BJ (cell line): Measurements from ENCODE around the gene TSPAN8. TPM values are rescaled to one million over a fixed set of nuclear protein-coding genes. Genes with fewer than 3 reads are reported as not detected.
"Not testable (repeated sequence)": the region's sequence is repeated elsewhere in the genome, so short reads cannot be mapped to it uniquely, and the experiment has no call there.

Experiments
- CTCF ChIA-PET: fragments of 350-600 bp; formaldehyde crosslinking; extraction: SDS; loops from one replicate; lab custom pipeline; 2021; ENCODE audit warnings: antibody characterized with exemption, inconsistent platforms; lab: Yijun Ruan, JAX
- POLR2A ChIA-PET: fragments of 300-600 bp; sonication (Branson Sonifier 250); formaldehyde crosslinking; extraction: SDS; loops from one replicate; lab custom pipeline; 2021; ENCODE audit warnings: antibody characterized with exemption; lab: Charles Lee
- DNase-seq: peaks from one replicate; pipeline ENCODE4 v3.0.0-alpha.2; 2011; ENCODE audit warnings: low read depth
- H3K27me3 ChIP-seq: 2 replicates; pipeline ENCODE4 v1.6.0; 2011; ENCODE audit warnings: low read length; ENCODE audit not compliant: control insufficient read depth, insufficient read depth
- H3K36me3 ChIP-seq: 2 replicates; pipeline ENCODE4 v1.5.1; 2011; ENCODE audit warnings: low read length; ENCODE audit not compliant: control insufficient read depth, insufficient read depth
- H3K4me3 ChIP-seq: 2 replicates; pipeline ENCODE4 v1.5.1; 2011; ENCODE audit warnings: low read depth, mild to moderate bottlenecking, control low read depth, low read length
- CTCF ChIP-seq: IDR thresholded peaks from 2 replicates; pipeline ENCODE4 v1.5.1; 2011; ENCODE audit warnings: low read depth, mild to moderate bottlenecking, control low read depth, inconsistent platforms, low read length, moderate library complexity; ENCODE audit not compliant: insufficient read depth
- polyA plus RNA-seq: library from polyadenylated mRNA; depleted of rRNA; stranded (reverse); fragments of >200 nt; gene quantifications from 2 replicates; pipeline ENCODE4 v1.2.3, GENCODE V29; 2011

Gene TSPAN8
- polyA plus RNA-seq, 1 experiment, result not detected

DNA sequence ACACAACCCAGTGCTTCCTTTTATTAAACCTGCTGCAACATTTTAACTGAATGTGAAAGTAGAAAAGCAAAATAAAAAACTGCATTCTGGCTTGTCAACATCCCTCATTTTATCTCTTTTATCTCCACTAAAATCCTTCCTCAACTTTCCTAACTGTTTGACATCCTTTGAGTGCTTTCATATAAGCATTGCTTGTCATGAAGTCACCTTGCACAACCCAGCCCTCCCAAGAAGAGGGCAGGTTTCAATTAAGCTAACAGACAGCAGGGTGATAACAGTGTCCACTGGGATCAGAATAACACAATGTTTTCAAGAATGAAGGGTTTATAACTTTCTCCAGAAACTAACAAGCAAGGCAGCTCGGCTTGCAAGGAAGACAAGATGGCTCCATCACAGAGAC, 16.3 kb upstream of the TSPAN8 start:
- Histone ChIP-seq H3K4me3 (no peak overlapping the region), H3K27me3 (no peaks in the 10 kb centered on the region), H3K36me3 (no peaks in the 10 kb centered on the region)
- ChIA-PET POLR2A (no interaction called here), CTCF (no interaction called here)
- no peak for TF ChIP-seq CTCF
- DNase-seq, result no peak

- CTCF ChIA-PET, result no interaction called here
- no peak for TF ChIP-seq CTCF
- Histone ChIP-seq H3K36me3 (no peaks in the 10 kb centered on the region), H3K27me3 (no peaks in the 10 kb centered on the region), H3K4me3 (no peak overlapping the region)
- no peak for DNase-seq
- POLR2A ChIA-PET, result no interaction called here
Observed at GRCh38 chr12:71170456-71170855, 12.7 kb upstream of the TSPAN8 start.

- POLR2A ChIA-PET, result no interaction called here
- TF ChIP-seq CTCF, result no peak
- no peak for DNase-seq
- Histone ChIP-seq H3K27me3 (no peaks in the 10 kb centered on the region), H3K4me3 (no peak overlapping the region), H3K36me3 (no peaks in the 10 kb centered on the region)
- CTCF ChIA-PET, result no interaction called here
Observed at GRCh38 chr12:71169286-71169685, 11.5 kb upstream of the TSPAN8 start.

GRCh38 chr12:71166862-71167496, 9.2 kb upstream of the TSPAN8 start:
- TF ChIP-seq CTCF, result no peak
- no peak overlapping the region for H3K4me3 ChIP-seq
- H3K36me3 ChIP-seq, result no peaks in the 10 kb centered on the region
- no peaks in the 10 kb centered on the region for H3K27me3 ChIP-seq
- ChIA-PET CTCF (no interaction called here), POLR2A (no interaction called here)
- DNase-seq, result no peak

- POLR2A ChIA-PET, result no interaction called here
- Histone ChIP-seq H3K4me3 (no peak overlapping the region), H3K36me3 (no peaks in the 10 kb centered on the region), H3K27me3 (no peaks in the 10 kb centered on the region)
- TF ChIP-seq CTCF, result no peak
- DNase-seq, result no peak
- CTCF ChIA-PET, result no interaction called here
Observed at GRCh38 chr12:71166280-71166679, 8.5 kb upstream of the TSPAN8 start.

GRCh38 chr12:71165780-71166179, 8.0 kb upstream of the TSPAN8 start:
- POLR2A ChIA-PET, H3K27me3 ChIP-seq, CTCF ChIA-PET, DNase-seq, H3K36me3 ChIP-seq, H3K4me3 ChIP-seq: not testable (repeated sequence)
